ENCODE measurements around the gene AKR1A1. TPM values are rescaled to one million over a fixed set of nuclear protein-coding genes. Genes with fewer than 3 reads are reported as not detected.
A peak's percentile ranks its signal among the peaks of the same experiment; 100 is the strongest.

The AKR1A1 gene
- total RNA-seq, 4 donors from 2014 or later = 161 to 305 (median 201) TPM

DNA sequence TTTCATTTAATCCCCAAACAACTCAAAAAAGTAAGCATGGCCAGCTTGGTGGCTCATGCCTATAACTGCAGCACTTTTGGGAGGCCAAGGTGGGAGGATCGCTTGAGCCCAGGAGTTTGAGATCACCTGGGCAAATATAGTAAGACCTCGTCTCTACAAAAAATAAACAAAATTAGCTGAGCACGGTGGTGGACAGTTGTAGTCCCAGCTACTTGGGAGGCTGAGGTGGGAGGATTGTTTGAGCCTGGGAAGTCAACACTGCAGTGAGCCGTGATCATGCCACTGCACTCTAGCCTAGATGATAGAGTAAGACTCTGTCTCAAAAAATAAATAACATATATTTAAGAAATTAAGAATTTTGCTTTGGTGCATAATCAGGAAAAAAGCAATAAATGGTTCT, 6.1 kb upstream of the AKR1A1 start:
- H3K4me1 ChIP-seq = peaks cover 0 to 42% (median 14%) of the 10 kb centered on the region in 4 donors
- no peak for DNase-seq
- H3K27ac ChIP-seq = peak overlapping the region; percentile 2 to 79 (median 60)
- H3K27me3 ChIP-seq = no peaks in the 10 kb centered on the region
- H3K4me3 ChIP-seq = no peak overlapping the region
- no peaks in the 10 kb centered on the region for H3K36me3 ChIP-seq
- H3K9me3 ChIP-seq = no peaks in the 10 kb centered on the region
- no peak for TF ChIP-seq POLR2A (IDR thresholded peaks at IDR 0.05)
- TF ChIP-seq, protein P1, sequence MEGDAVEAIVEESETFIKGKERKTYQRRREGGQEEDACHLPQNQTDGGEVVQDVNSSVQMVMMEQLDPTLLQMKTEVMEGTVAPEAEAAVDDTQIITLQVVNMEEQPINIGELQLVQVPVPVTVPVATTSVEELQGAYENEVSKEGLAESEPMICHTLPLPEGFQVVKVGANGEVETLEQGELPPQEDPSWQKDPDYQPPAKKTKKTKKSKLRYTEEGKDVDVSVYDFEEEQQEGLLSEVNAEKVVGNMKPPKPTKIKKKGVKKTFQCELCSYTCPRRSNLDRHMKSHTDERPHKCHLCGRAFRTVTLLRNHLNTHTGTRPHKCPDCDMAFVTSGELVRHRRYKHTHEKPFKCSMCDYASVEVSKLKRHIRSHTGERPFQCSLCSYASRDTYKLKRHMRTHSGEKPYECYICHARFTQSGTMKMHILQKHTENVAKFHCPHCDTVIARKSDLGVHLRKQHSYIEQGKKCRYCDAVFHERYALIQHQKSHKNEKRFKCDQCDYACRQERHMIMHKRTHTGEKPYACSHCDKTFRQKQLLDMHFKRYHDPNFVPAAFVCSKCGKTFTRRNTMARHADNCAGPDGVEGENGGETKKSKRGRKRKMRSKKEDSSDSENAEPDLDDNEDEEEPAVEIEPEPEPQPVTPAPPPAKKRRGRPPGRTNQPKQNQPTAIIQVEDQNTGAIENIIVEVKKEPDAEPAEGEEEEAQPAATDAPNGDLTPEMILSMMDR (IDR thresholded peaks at IDR 0.05) = no peak

GRCh38 chr1:45545019-45545493, 5.6 kb upstream of the AKR1A1 start:
- Histone ChIP-seq H3K27me3 (no peaks in the 10 kb centered on the region), H3K9me3 (no peaks in the 10 kb centered on the region), H3K27ac (peak overlapping the region in 3 of 4 donors; percentile 39 to 60 (median 60)), H3K36me3 (no peaks in the 10 kb centered on the region), H3K4me3 (no peak overlapping the region), H3K4me1 (peaks cover 0 to 45% (median 14%) of the 10 kb centered on the region in 4 donors)
- DNase-seq = no peak
- TF ChIP-seq POLR2A (IDR thresholded peaks at IDR 0.05) = no peak
- TF ChIP-seq, protein P1 (IDR thresholded peaks at IDR 0.05) = no peak

DNA sequence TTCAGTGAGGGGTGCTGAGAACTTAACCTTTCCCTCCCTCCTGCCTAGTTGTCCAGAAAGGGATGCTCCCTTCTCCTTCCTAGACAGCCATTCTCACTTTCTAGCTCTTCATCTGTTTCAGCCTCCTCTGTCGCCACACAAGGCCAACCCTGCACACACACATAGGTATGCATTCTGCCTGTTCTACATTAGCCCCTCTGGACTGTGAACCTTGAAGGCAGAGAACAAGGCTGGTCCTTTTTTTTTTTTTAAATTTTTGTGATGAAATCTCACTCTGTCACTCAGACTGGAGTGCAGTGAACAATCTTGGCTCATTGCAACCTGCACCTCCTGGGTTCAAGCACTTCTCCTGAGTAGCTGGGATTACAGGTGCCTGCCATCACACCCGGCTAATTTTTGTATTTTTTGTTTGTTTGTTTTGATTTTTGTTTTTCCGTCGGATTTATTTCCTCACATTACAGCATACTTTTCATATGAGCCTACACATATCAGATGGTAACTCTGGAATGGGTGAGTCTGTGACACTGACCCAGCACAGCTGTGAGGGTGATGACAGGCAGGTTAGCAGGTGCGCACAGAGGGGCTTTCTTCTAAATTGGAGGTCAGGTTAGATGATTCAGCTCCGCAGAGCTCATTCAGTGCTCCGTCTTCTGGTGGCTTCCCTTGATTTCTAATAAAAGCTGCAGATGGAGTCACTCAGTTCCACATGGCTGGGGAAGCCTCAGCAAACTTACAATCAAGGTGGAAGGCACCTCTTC, 4.9 kb upstream of the AKR1A1 start:
- TF ChIP-seq, protein P1 (IDR thresholded peaks at IDR 0.05) = no peak
- TF ChIP-seq POLR2A (IDR thresholded peaks at IDR 0.05) = no peak

GRCh38 chr1:45551684-45552083, 1.1 kb downstream of the AKR1A1 start:
- H3K36me3 ChIP-seq = peaks cover 0 to 20% (median 0%) of the 10 kb centered on the region in 3 donors
- H3K27ac ChIP-seq = peak overlapping the region in 3 of 4 donors; percentile 76 to 93 (median 79)
- H3K4me1 ChIP-seq = peaks cover 0 to 38% (median 2%) of the 10 kb centered on the region in 4 donors
- DNase-seq = no peak
- H3K9me3 ChIP-seq = no peaks in the 10 kb centered on the region
- H3K27me3 ChIP-seq = no peaks in the 10 kb centered on the region
- H3K4me3 ChIP-seq = peak overlapping the region; percentile 55 to 85 (median 69)
- no peak for TF ChIP-seq POLR2A (IDR thresholded peaks at IDR 0.05)
- TF ChIP-seq, protein P1 (IDR thresholded peaks at IDR 0.05) = no peak

More for the DNA sequence above, 4.9 kb upstream of the AKR1A1 start:
- H3K4me3 ChIP-seq = no peak overlapping the region
- no peak for DNase-seq
- H3K27ac ChIP-seq = peak overlapping the region in 3 of 4 donors; percentile 39 to 60 (median 60)
- no peaks in the 10 kb centered on the region for H3K36me3 ChIP-seq
- H3K9me3 ChIP-seq = no peaks in the 10 kb centered on the region
- peaks cover 0 to 48% (median 14%) of the 10 kb centered on the region in 4 donors for H3K4me1 ChIP-seq
- H3K27me3 ChIP-seq = no peaks in the 10 kb centered on the region

DNA sequence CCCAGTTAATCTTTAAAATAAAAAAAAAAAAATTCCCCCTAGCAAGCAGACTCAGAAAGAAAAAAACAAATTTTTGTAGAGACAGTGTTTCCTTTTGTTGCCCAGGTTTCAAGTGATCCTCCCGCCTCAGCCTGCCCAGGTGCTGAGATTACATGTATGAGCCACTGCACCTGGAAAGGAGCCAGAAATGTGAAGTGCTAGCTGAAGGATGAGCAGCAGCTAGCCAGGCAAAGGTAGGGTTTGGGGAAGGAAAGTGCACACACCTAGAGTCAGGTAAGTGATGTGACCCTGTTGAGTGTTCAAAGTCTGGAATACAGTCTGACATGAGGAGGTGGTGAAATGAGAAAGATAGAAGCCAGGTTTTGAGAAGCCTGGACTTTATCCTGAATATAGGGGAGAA, 1.7 kb downstream of the AKR1A1 start:
- Histone ChIP-seq H3K4me3 (peak overlapping the region in 1 of 4 donors; percentile 63), H3K27me3 (no peaks in the 10 kb centered on the region), H3K36me3 (peaks cover 0 to 24% (median 0%) of the 10 kb centered on the region in 3 donors), H3K9me3 (no peaks in the 10 kb centered on the region), H3K27ac (peak overlapping the region in 2 of 4 donors; percentile 48 to 79), H3K4me1 (peaks cover 0 to 44% (median 2%) of the 10 kb centered on the region in 4 donors)
- peak in 2 of 3 donors; percentile 55 to 84 for DNase-seq
- no peak for TF ChIP-seq POLR2A (IDR thresholded peaks at IDR 0.05)
- TF ChIP-seq, protein P1 (IDR thresholded peaks at IDR 0.05) = no peak
